Measurements from ENCODE around the gene C3orf70.
"Not testable (repeated sequence)": the region's sequence is repeated elsewhere in the genome, so short reads cannot be mapped to it uniquely, and the experiment has no call there.

C3orf70 gene

GRCh38 chr3:185151101-185151963, 1.5 kb downstream of the C3orf70 start:
- no peak for DNase-seq (ENCODE audit: low spot score)

GRCh38 chr3:185150561-185150960, 2.3 kb downstream of the C3orf70 start:
- DNase-seq (ENCODE audit: low spot score), result no peak

- DNase-seq (ENCODE audit: low spot score), result no peak
Measured at GRCh38 chr3:185149591-185149990, 3.3 kb downstream of the C3orf70 start.

- DNase-seq (ENCODE audit: low spot score), result no peak
Measured at GRCh38 chr3:185145511-185145910, 7.3 kb downstream of the C3orf70 start.

GRCh38 chr3:185144784-185145183, 8.1 kb downstream of the C3orf70 start:
- DNase-seq (ENCODE audit: low spot score), result no peak

GRCh38 chr3:185137821-185138220, 15.0 kb downstream of the C3orf70 start:
- DNase-seq (ENCODE audit: low spot score), result no peak

- no peak for DNase-seq (ENCODE audit: low spot score)
Measured at GRCh38 chr3:185134509-185134908, 18.4 kb downstream of the C3orf70 start.

- no peak for DNase-seq (ENCODE audit: low spot score)
Measured at GRCh38 chr3:185131602-185132256, 21.1 kb downstream of the C3orf70 start.

- no peak for DNase-seq (ENCODE audit: low spot score)
Measured at GRCh38 chr3:185129083-185129482, 23.8 kb downstream of the C3orf70 start.

- no peak for DNase-seq (ENCODE audit: low spot score)
Measured at GRCh38 chr3:185126201-185126600, 26.7 kb downstream of the C3orf70 start.

GRCh38 chr3:185120126-185120525, 32.7 kb downstream of the C3orf70 start:
- no peak for DNase-seq (ENCODE audit: low spot score)

- DNase-seq (ENCODE audit: low spot score), result no peak
Measured at GRCh38 chr3:185115371-185115770, 37.5 kb downstream of the C3orf70 start.

GRCh38 chr3:185114756-185115155, 38.1 kb downstream of the C3orf70 start:
- DNase-seq (ENCODE audit: low spot score), result no peak

- DNase-seq (ENCODE audit: low spot score), result no peak
Measured at GRCh38 chr3:185112186-185112585, 40.7 kb downstream of the C3orf70 start.

- not testable (repeated sequence) for DNase-seq (ENCODE audit: low spot score)
Measured at GRCh38 chr3:185109012-185109411, 43.8 kb downstream of the C3orf70 start.

- not testable (repeated sequence) for DNase-seq (ENCODE audit: low spot score)
Measured at GRCh38 chr3:185106256-185106890, 46.5 kb downstream of the C3orf70 start.

GRCh38 chr3:185103359-185104127, 49.3 kb downstream of the C3orf70 start:
- no peak for DNase-seq (ENCODE audit: low spot score)

GRCh38 chr3:185094697-185095096, 58.2 kb downstream of the C3orf70 start:
- DNase-seq (ENCODE audit: low spot score), result no peak

GRCh38 chr3:185093116-185093515, 59.7 kb downstream of the C3orf70 start:
- DNase-seq (ENCODE audit: low spot score), result no peak

GRCh38 chr3:185090811-185091210, 62.0 kb downstream of the C3orf70 start:
- no peak for DNase-seq (ENCODE audit: low spot score)

- DNase-seq (ENCODE audit: low spot score), result no peak
Measured at GRCh38 chr3:185089751-185090150, 63.1 kb downstream of the C3orf70 start.

GRCh38 chr3:185089343-185089742, 63.5 kb downstream of the C3orf70 start:
- no peak for DNase-seq (ENCODE audit: low spot score)
